ENCODE results near the gene UTY.

UTY gene

DNA sequence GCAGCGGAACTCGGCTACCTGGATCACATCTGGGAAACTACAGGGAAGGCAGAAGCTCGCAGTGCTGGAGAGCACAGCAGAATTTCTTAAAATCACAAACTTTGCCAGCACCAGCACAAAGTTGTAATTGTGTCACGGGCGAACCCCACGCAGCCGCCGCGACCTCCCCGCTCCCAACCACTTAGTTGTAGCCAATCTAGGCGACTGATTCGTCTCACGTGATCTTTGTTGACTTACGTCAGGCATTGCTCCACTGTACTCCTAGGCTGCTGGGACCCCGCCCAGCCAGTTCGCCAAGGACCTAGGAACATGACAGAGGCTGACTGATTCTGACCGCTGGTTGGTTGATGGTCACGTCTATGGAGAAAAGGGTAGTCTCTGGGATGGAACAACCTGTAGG lies at the start of gene UTY:
Gene UTY, minus strand, starts transcription at position 206 of the 400 bp plus-strand sequence. CDS start 368 bp downstream, outside the sequence.
- Histone ChIP-seq H3K4me1 (ENCODE audit: insufficient read depth, low read length, severe bottlenecking) (peaks cover 22% of the 10 kb centered on the region), H3K9me3 (ENCODE audit: low read length) (no peaks in the 10 kb centered on the region), H3K4me2 (ENCODE audit: low read length) (peak within 1 kb of the TSS; percentile 79), H3K27me3 (ENCODE audit: insufficient read depth, low read length) (no peaks in the 10 kb centered on the region), H3F3A (ENCODE audit: insufficient read depth, low read length) (no peaks in the 10 kb centered on the region), H3K79me2 (ENCODE audit: insufficient read depth, low read length) (peaks cover 44% of the 10 kb centered on the region), H2AFZ (ENCODE audit: low read length) (no peak within 1 kb of the TSS), H3K9ac (ENCODE audit: low read length) (peak within 1 kb of the TSS; percentile 99), H3K36me3 (ENCODE audit: insufficient read depth, low read length) (peaks cover 34% of the 10 kb centered on the region), H4K20me1 (ENCODE audit: insufficient read depth, low read length) (no peaks in the 10 kb centered on the region), H3K27ac (ENCODE audit: low read depth, low read length, poor library complexity, severe bottlenecking) (peak within 1 kb of the TSS; percentile 93), H3K4me3 (ENCODE audit: low read depth, low read length, poor library complexity, severe bottlenecking) (peak within 1 kb of the TSS; percentile 97), H3K9me2 (ENCODE audit: low read depth, low read length) (no peaks in the 10 kb centered on the region)
- TF ChIP-seq EZH2 (IDR thresholded peaks at IDR 0.05; ENCODE audit: borderline replicate concordance, low read length): no peak
- TF ChIP-seq, protein P1, sequence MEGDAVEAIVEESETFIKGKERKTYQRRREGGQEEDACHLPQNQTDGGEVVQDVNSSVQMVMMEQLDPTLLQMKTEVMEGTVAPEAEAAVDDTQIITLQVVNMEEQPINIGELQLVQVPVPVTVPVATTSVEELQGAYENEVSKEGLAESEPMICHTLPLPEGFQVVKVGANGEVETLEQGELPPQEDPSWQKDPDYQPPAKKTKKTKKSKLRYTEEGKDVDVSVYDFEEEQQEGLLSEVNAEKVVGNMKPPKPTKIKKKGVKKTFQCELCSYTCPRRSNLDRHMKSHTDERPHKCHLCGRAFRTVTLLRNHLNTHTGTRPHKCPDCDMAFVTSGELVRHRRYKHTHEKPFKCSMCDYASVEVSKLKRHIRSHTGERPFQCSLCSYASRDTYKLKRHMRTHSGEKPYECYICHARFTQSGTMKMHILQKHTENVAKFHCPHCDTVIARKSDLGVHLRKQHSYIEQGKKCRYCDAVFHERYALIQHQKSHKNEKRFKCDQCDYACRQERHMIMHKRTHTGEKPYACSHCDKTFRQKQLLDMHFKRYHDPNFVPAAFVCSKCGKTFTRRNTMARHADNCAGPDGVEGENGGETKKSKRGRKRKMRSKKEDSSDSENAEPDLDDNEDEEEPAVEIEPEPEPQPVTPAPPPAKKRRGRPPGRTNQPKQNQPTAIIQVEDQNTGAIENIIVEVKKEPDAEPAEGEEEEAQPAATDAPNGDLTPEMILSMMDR (IDR thresholded peaks at IDR 0.05; ENCODE audit: low read length): no peak

DNA sequence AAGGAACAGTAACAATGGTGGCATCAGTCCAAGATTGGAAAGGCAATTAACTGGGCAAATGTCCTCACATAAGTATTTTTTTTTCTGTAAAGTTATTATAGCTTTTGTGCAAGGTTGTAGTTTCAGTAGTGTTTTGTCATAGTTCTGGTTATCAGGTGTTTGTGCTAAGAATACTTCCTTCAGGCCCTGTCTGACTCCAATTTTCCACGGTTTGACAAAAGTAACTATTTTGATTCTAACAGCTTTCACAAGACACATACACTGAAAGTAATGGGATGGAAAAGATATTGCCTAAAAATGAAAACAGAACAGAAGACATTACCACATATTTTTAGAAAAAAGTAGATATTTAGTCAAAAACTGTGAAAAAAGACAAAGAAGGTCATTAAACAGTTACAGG lies 40.6 kb upstream of the UTY start:
- Histone ChIP-seq H3K79me2 (ENCODE audit: insufficient read depth, low read length) (no peaks in the 10 kb centered on the region), H4K20me1 (ENCODE audit: insufficient read depth, low read length) (no peaks in the 10 kb centered on the region), H3K9me3 (ENCODE audit: low read length) (no peaks in the 10 kb centered on the region), H3K9ac (ENCODE audit: low read length) (no peak overlapping the region), H2AFZ (ENCODE audit: low read length) (no peak overlapping the region), H3K36me3 (ENCODE audit: insufficient read depth, low read length) (no peaks in the 10 kb centered on the region), H3K4me2 (ENCODE audit: low read length) (no peak overlapping the region), H3F3A (ENCODE audit: insufficient read depth, low read length) (no peaks in the 10 kb centered on the region), H3K4me3 (ENCODE audit: low read depth, low read length, poor library complexity, severe bottlenecking) (no peak overlapping the region), H3K27me3 (ENCODE audit: insufficient read depth, low read length) (no peaks in the 10 kb centered on the region), H3K9me2 (ENCODE audit: low read depth, low read length) (no peaks in the 10 kb centered on the region), H3K27ac (ENCODE audit: low read depth, low read length, poor library complexity, severe bottlenecking) (no peak overlapping the region), H3K4me1 (ENCODE audit: insufficient read depth, low read length, severe bottlenecking) (no peaks in the 10 kb centered on the region)
- TF ChIP-seq, protein P1 (IDR thresholded peaks at IDR 0.05; ENCODE audit: low read length): no peak
- TF ChIP-seq EZH2 (IDR thresholded peaks at IDR 0.05; ENCODE audit: borderline replicate concordance, low read length): no peak

DNA sequence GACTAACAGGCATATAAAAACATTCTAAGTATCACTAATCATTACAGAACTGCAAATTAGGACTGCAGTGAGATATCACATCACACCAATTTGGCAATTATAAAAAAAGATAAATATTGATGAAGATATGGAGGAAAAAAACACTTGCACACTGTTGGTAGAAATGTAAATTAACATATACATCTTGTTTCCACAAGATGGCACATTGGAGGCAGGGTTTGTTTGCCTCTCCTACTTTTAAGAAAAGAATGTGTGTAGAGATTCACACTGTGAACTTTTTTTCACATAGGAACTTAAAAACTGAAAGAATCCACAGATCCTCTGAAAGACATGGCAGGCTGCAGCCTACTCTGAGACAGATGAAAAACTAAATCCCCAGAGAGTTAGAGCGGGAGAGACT lies 21.4 kb upstream of the UTY start:
- H3K9ac ChIP-seq (ENCODE audit: low read length): no peak overlapping the region
- no peak overlapping the region for H3K27ac ChIP-seq (ENCODE audit: low read depth, low read length, poor library complexity, severe bottlenecking)
- H3K79me2 ChIP-seq (ENCODE audit: insufficient read depth, low read length): no peaks in the 10 kb centered on the region
- no peak overlapping the region for H3K4me3 ChIP-seq (ENCODE audit: low read depth, low read length, poor library complexity, severe bottlenecking)
- TF ChIP-seq, protein P1 (IDR thresholded peaks at IDR 0.05; ENCODE audit: low read length): peak; percentile 31; the same call in 1 of the 2 replicates
- TF ChIP-seq EZH2 (IDR thresholded peaks at IDR 0.05; ENCODE audit: borderline replicate concordance, low read length): no peak
- H4K20me1 ChIP-seq (ENCODE audit: insufficient read depth, low read length): no peaks in the 10 kb centered on the region
- H3K9me2 ChIP-seq (ENCODE audit: low read depth, low read length): no peaks in the 10 kb centered on the region
- no peaks in the 10 kb centered on the region for H3K9me3 ChIP-seq (ENCODE audit: low read length)
- no peak overlapping the region for H2AFZ ChIP-seq (ENCODE audit: low read length)
- H3K27me3 ChIP-seq (ENCODE audit: insufficient read depth, low read length): no peaks in the 10 kb centered on the region
- H3F3A ChIP-seq (ENCODE audit: insufficient read depth, low read length): no peaks in the 10 kb centered on the region
- H3K4me2 ChIP-seq (ENCODE audit: low read length): no peak overlapping the region
- H3K4me1 ChIP-seq (ENCODE audit: insufficient read depth, low read length, severe bottlenecking): no peaks in the 10 kb centered on the region
- no peaks in the 10 kb centered on the region for H3K36me3 ChIP-seq (ENCODE audit: insufficient read depth, low read length)
